ENCODE data around the gene KIAA0825. TPM values are rescaled to one million over a fixed set of nuclear protein-coding genes. Genes with fewer than 3 reads are reported as not detected.

Gene KIAA0825
- total RNA-seq, 2 experiments from 2014 or later = 0.19 to 0.32 TPM

GRCh38 chr5:94571415-94571814 is 47.0 kb downstream of the KIAA0825 start:
- no peak overlapping the region for H2AFZ ChIP-seq (ENCODE audit: low read length)
- CTCF ChIA-PET (ENCODE audit: unreplicated experiment) = no interaction called here
- intact Hi-C loops (cut with micrococcal nuclease; ENCODE audit: unreplicated experiment) = no loop called here
- H3K4me2 ChIP-seq (ENCODE audit: low read length) = no peak overlapping the region
- no peaks in the 10 kb centered on the region for H4K20me1 ChIP-seq (ENCODE audit: insufficient read depth, low read length)
- H3K9me2 ChIP-seq (ENCODE audit: insufficient read depth, low read length) = no peaks in the 10 kb centered on the region
- DNase-seq (ENCODE audit: low spot score) = no peak
- no TSS peak for BruUV-seq (replicated peaks)
- H3K4me1 ChIP-seq (ENCODE audit: insufficient read depth, low read length, poor library complexity, severe bottlenecking) = no peaks in the 10 kb centered on the region
- POLR2A ChIA-PET = no interaction called here
- no peaks in the 10 kb centered on the region for H3K79me2 ChIP-seq (ENCODE audit: insufficient read depth, low read depth, low read length)
- TF ChIP-seq, protein P1, sequence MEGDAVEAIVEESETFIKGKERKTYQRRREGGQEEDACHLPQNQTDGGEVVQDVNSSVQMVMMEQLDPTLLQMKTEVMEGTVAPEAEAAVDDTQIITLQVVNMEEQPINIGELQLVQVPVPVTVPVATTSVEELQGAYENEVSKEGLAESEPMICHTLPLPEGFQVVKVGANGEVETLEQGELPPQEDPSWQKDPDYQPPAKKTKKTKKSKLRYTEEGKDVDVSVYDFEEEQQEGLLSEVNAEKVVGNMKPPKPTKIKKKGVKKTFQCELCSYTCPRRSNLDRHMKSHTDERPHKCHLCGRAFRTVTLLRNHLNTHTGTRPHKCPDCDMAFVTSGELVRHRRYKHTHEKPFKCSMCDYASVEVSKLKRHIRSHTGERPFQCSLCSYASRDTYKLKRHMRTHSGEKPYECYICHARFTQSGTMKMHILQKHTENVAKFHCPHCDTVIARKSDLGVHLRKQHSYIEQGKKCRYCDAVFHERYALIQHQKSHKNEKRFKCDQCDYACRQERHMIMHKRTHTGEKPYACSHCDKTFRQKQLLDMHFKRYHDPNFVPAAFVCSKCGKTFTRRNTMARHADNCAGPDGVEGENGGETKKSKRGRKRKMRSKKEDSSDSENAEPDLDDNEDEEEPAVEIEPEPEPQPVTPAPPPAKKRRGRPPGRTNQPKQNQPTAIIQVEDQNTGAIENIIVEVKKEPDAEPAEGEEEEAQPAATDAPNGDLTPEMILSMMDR (conservative IDR thresholded peaks at IDR 0.05; ENCODE audit: low read length) = no peak
- no peak for TF ChIP-seq EZH2phosphoT487 (IDR thresholded peaks at IDR 0.05; ENCODE audit: borderline replicate concordance, low read depth, low read length)
- H3K27ac ChIP-seq (ENCODE audit: low read depth, low read length, poor library complexity, severe bottlenecking) = no peak overlapping the region
- no peak overlapping the region for H3K4me3 ChIP-seq (ENCODE audit: low read depth, low read length, poor library complexity, severe bottlenecking)
- H3K36me3 ChIP-seq (ENCODE audit: insufficient read depth, low read length) = no peaks in the 10 kb centered on the region
- no peaks in the 10 kb centered on the region for H3K9me3 ChIP-seq (ENCODE audit: low read length)

- ChIA-PET POLR2A (no interaction called here), CTCF (ENCODE audit: unreplicated experiment) (no interaction called here)
- H3K27ac ChIP-seq (ENCODE audit: low read depth, low read length, poor library complexity, severe bottlenecking) = no peak overlapping the region
- H2AFZ ChIP-seq (ENCODE audit: low read length) = no peak overlapping the region
- H3K9me3 ChIP-seq (ENCODE audit: low read length) = no peaks in the 10 kb centered on the region
- H3K4me3 ChIP-seq (ENCODE audit: low read depth, low read length, poor library complexity, severe bottlenecking) = no peak overlapping the region
- no peak for TF ChIP-seq EZH2phosphoT487 (IDR thresholded peaks at IDR 0.05; ENCODE audit: borderline replicate concordance, low read depth, low read length)
- TF ChIP-seq, protein P1 (conservative IDR thresholded peaks at IDR 0.05; ENCODE audit: low read length) = no peak
- BruUV-seq (replicated peaks) = no TSS peak
- H3K36me3 ChIP-seq (ENCODE audit: insufficient read depth, low read length) = no peaks in the 10 kb centered on the region
- intact Hi-C loops (cut with micrococcal nuclease; ENCODE audit: unreplicated experiment) = no loop called here
- no peaks in the 10 kb centered on the region for H3K79me2 ChIP-seq (ENCODE audit: insufficient read depth, low read depth, low read length)
- no peaks in the 10 kb centered on the region for H3K9me2 ChIP-seq (ENCODE audit: insufficient read depth, low read length)
- no peaks in the 10 kb centered on the region for H3K4me1 ChIP-seq (ENCODE audit: insufficient read depth, low read length, poor library complexity, severe bottlenecking)
- H3K4me2 ChIP-seq (ENCODE audit: low read length) = no peak overlapping the region
- H4K20me1 ChIP-seq (ENCODE audit: insufficient read depth, low read length) = no peaks in the 10 kb centered on the region
- no peak for DNase-seq (ENCODE audit: low spot score)
These were observed 53.6 kb downstream of the KIAA0825 start for GRCh38 chr5:94564812-94565211.

DNA sequence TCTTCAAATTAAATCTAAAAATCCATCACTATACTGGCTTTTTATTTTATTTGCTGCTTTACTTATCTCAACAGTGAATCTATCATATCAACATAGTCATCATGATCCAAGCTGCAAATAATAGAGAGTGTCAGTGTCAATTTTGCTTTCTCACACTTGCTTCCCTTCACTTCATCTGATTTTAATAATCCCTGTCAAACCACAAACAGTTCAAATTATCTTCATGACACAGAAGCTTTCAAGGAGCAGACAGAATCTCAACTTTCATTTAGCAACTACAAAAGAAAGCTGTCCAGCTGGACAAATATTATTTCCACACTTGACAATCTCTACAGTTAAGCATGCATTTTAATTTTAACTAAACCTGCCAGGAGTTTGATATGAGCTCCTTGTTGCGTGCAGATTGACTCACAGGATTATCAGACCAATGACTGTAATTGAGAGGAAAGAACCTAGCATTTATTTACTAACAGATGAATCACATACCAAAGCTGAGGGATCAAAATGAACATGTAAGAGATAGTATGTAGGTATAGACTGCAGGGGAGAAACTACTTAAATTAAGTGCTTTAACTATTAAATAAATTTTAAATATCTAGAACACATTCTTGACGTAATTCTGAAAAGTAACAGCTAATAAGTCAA is 56.0 kb downstream of the KIAA0825 start:
- H3K79me2 ChIP-seq (ENCODE audit: insufficient read depth, low read depth, low read length) = no peaks in the 10 kb centered on the region
- no peaks in the 10 kb centered on the region for H3K9me2 ChIP-seq (ENCODE audit: insufficient read depth, low read length)
- DNase-seq (ENCODE audit: low spot score) = no peak
- intact Hi-C loops (cut with micrococcal nuclease; ENCODE audit: unreplicated experiment) = no loop called here
- H2AFZ ChIP-seq (ENCODE audit: low read length) = no peak overlapping the region
- TF ChIP-seq, protein P1 (conservative IDR thresholded peaks at IDR 0.05; ENCODE audit: low read length) = no peak
- no peak for TF ChIP-seq EZH2phosphoT487 (IDR thresholded peaks at IDR 0.05; ENCODE audit: borderline replicate concordance, low read depth, low read length)
- H3K27ac ChIP-seq (ENCODE audit: low read depth, low read length, poor library complexity, severe bottlenecking) = no peak overlapping the region
- no peak overlapping the region for H3K4me2 ChIP-seq (ENCODE audit: low read length)
- H3K4me1 ChIP-seq (ENCODE audit: insufficient read depth, low read length, poor library complexity, severe bottlenecking) = no peaks in the 10 kb centered on the region
- CTCF ChIA-PET (ENCODE audit: unreplicated experiment) = no interaction called here
- H3K36me3 ChIP-seq (ENCODE audit: insufficient read depth, low read length) = no peaks in the 10 kb centered on the region
- no peak overlapping the region for H3K4me3 ChIP-seq (ENCODE audit: low read depth, low read length, poor library complexity, severe bottlenecking)
- no TSS peak for BruUV-seq (replicated peaks)
- POLR2A ChIA-PET = interaction anchor here (0.7 to 1.1 kb wide), 2 partner anchors 10 to 251 kb away, joined by 3 read pairs; no protein-coding TSS in a partner anchor
- H4K20me1 ChIP-seq (ENCODE audit: insufficient read depth, low read length) = no peaks in the 10 kb centered on the region
- no peaks in the 10 kb centered on the region for H3K9me3 ChIP-seq (ENCODE audit: low read length)
